ENCODE results near the gene FGF8. TPM values are rescaled to one million over a fixed set of nuclear protein-coding genes. Genes with fewer than 3 reads are reported as not detected.

FGF8 gene
- total and polyA plus RNA-seq, 10 of the 15 experiments (the other 5 are each of a cell fraction or from before 2014, with no cell fraction given): 0.08 to 0.43 (median 0.17) TPM; not detected in 7

GRCh38 chr10:101745074-101745696, 30.7 kb downstream of the FGF8 start (continued):
- TF ChIP-seq NFYA (IDR thresholded peaks at IDR 0.05; ENCODE audit: borderline replicate concordance, low read depth, low read length) (no peak), USF1 (IDR thresholded peaks at IDR 0.05; ENCODE audit: borderline replicate concordance, extremely low read length, insufficient read depth, low read depth, low read length) (no peak), NRF1 (conservative IDR thresholded peaks at IDR 0.05; ENCODE audit: low read depth, low read length) (no peak), SIN3A (IDR thresholded peaks at IDR 0.05; ENCODE audit: low read depth, low read length) (no peak)

- intact Hi-C loops (cut with micrococcal nuclease; ENCODE audit: unreplicated experiment) (no loop called here), in situ Hi-C loops (cut with MboI) (no loop called here)
- ChIA-PET SMC1A (ENCODE audit: uncharacterized antibody, unreplicated experiment) (interaction anchor here (0.7 to 1.3 kb wide), 2 partner anchors 55 to 95 kb away, joined by 3 to 4 read pairs; no protein-coding TSS in a partner anchor), POLR2A (no interaction called here), RAD21 (ENCODE audit: unreplicated experiment) (interaction anchor here (1.6 kb wide), 1 partner anchor 127 kb away, joined by 5 read pairs; no protein-coding TSS in a partner anchor), CTCF (no interaction called here)
- no peak overlapping the region for H3K4me2 ChIP-seq (ENCODE audit: control insufficient read depth, insufficient read depth)
- no peak overlapping the region for H3K4me3 ChIP-seq
- BruUV-seq (replicated peaks): no TSS peak
- WGBS (ENCODE audit: insufficient coverage, insufficient replicate concordance, low lambda C conversion rate, missing lambda C conversion rate): 60% methylated on average over 3 of the region's 3 CpGs
- H3K27ac ChIP-seq (ENCODE audit: control insufficient read depth, insufficient read depth): no peak overlapping the region
- no peaks in the 10 kb centered on the region for H3K27me3 ChIP-seq (replicated peaks in 1 of 2; ENCODE audit: control insufficient read depth in 2 of 2, insufficient read depth in 2 of 2, low read length in 1 of 2)
- ATAC-seq: no peak
- H3K79me2 ChIP-seq (ENCODE audit: control insufficient read depth, insufficient read depth, low read length): no peaks in the 10 kb centered on the region
- no peak for TF ChIP-seq NR2F1 (conservative IDR thresholded peaks at IDR 0.05)
- no peak for TF ChIP-seq ATF3 (IDR thresholded peaks at IDR 0.05; ENCODE audit: borderline replicate concordance, extremely low read depth, low read depth, low read length)
- no peak for TF ChIP-seq ELK1 (IDR thresholded peaks at IDR 0.05; ENCODE audit: low read depth, low read length)
- TF ChIP-seq SMC3 (IDR thresholded peaks at IDR 0.05; ENCODE audit: borderline replicate concordance, low read length): no peak
- TF ChIP-seq MAX (IDR thresholded peaks at IDR 0.05; ENCODE audit: low read depth, low read length): no peak
- no peak for TF ChIP-seq EED (IDR thresholded peaks at IDR 0.05; ENCODE audit: low read depth)
- no peak for TF ChIP-seq RCOR1 (conservative IDR thresholded peaks at IDR 0.05; ENCODE audit: low read depth, low read length)
- no peak for TF ChIP-seq ETV6 (conservative IDR thresholded peaks at IDR 0.05 in 1 of 2, IDR thresholded peaks at IDR 0.05 in 1 of 2; ENCODE audit: borderline replicate concordance in 1 of 2, low read depth in 1 of 2)
- no peaks in the 10 kb centered on the region for H4K20me1 ChIP-seq (ENCODE audit: control insufficient read depth, insufficient read depth)
- FAIRE-seq: no peak
- no peaks in the 10 kb centered on the region for H3K9me3 ChIP-seq (replicated peaks; ENCODE audit: control insufficient read depth, insufficient read depth, low read length)
- H3K9ac ChIP-seq (ENCODE audit: control insufficient read depth, insufficient read depth, low read length): no peak overlapping the region
- no peaks in the 10 kb centered on the region for H3K4me1 ChIP-seq (ENCODE audit: control insufficient read depth, insufficient read depth, low read length)
- no peak for DNase-seq (ENCODE audit: low read depth, low spot score)
- H3K36me3 ChIP-seq (ENCODE audit: control insufficient read depth in 2 of 2, insufficient read depth in 2 of 2, low read length in 1 of 2): no peaks in the 10 kb centered on the region
- H2AFZ ChIP-seq (ENCODE audit: control insufficient read depth, low read depth, low read length): no peak overlapping the region
Observed at GRCh38 chr10:101744267-101744666, 31.6 kb downstream of the FGF8 start.
